Glutamatergic neuron (in vitro differentiated cells): Measurements from ENCODE around the gene DACT1. TPM values are rescaled to one million over a fixed set of nuclear protein-coding genes. Genes with fewer than 3 reads are reported as not detected.

Source experiments
- DNase-seq: peaks from one replicate; pipeline ENCODE4 v3.0.0; 2022
- H3K27ac Mint-ChIP-seq: one replicate; pipeline ENCODE4 v1.8.0; 2020; ENCODE audit warnings: mild to moderate bottlenecking, mixed read lengths, inconsistent platforms; ENCODE audit not compliant: unreplicated experiment
- H3K27me3 Mint-ChIP-seq: one replicate; pipeline ENCODE4 v1.8.0; 2020; ENCODE audit warnings: mild to moderate bottlenecking, moderate library complexity, mixed read lengths, inconsistent platforms; ENCODE audit not compliant: unreplicated experiment
- H3K36me3 Mint-ChIP-seq: one replicate; pipeline ENCODE4 v1.8.0; 2020; ENCODE audit warnings: mild to moderate bottlenecking, mixed read lengths, inconsistent platforms; ENCODE audit not compliant: unreplicated experiment
- H3K4me1 Mint-ChIP-seq: one replicate; pipeline ENCODE4 v1.8.0; 2020; ENCODE audit warnings: mild to moderate bottlenecking, low read depth, mixed read lengths, inconsistent platforms; ENCODE audit not compliant: unreplicated experiment
- H3K4me3 Mint-ChIP-seq: one replicate; pipeline ENCODE4 v1.8.0; 2020; ENCODE audit warnings: mild to moderate bottlenecking, mixed read lengths, inconsistent platforms; ENCODE audit not compliant: unreplicated experiment
- H3K9me3 Mint-ChIP-seq: one replicate; pipeline ENCODE4 v1.8.0; 2020; ENCODE audit warnings: mild to moderate bottlenecking, moderate library complexity, mixed read lengths, inconsistent platforms; ENCODE audit not compliant: unreplicated experiment
- total RNA-seq: library from RNA; stranded (reverse); fragmentation: NEBNext Ultra II Directional; extraction: Animal tissue kit (Norgen Biotek cat#: 25700); gene quantifications from one replicate; pipeline ENCODE4 v1.2.1, GENCODE V29; 2021; ENCODE audit not compliant: unreplicated experiment
- TF ChIP-seq, protein P1 (sequence below): fragments of 200-600 bp; sonication (generic); IDR thresholded peaks from one replicate; pipeline ENCODE4 v1.5.0; 2021; ENCODE audit not compliant: partially characterized antibody, unreplicated experiment

DACT1 gene
- total RNA-seq, 1 donor from 2014 or later: 39.9 TPM

DNA sequence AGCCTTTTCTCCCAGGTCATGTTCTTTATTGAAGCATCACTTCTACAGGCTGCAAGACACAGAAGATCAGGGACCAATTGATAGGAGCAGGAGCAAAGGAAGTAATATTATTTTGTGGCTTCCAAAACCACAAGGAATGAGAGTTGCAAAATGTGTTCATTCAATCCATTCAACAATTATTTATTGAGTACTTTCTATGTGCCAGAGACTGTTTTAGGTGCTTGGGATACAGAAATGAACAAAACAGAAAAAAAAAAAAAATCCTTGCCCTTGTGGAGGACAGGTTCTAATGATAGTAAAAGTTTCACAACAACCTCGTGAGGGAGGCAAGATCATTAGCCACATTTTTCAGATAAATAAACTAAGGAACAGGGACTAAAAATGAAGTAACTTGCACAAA is 20.1 kb upstream of the DACT1 start:
- DNase-seq: no peak
- Mint-ChIP-seq H3K27ac (no peak overlapping the region), H3K4me1 (peaks cover 2% of the 10 kb centered on the region), H3K4me3 (no peak overlapping the region), H3K27me3 (peaks cover 4% of the 10 kb centered on the region), H3K36me3 (no peaks in the 10 kb centered on the region), H3K9me3 (no peaks in the 10 kb centered on the region)
- TF ChIP-seq, protein P1, sequence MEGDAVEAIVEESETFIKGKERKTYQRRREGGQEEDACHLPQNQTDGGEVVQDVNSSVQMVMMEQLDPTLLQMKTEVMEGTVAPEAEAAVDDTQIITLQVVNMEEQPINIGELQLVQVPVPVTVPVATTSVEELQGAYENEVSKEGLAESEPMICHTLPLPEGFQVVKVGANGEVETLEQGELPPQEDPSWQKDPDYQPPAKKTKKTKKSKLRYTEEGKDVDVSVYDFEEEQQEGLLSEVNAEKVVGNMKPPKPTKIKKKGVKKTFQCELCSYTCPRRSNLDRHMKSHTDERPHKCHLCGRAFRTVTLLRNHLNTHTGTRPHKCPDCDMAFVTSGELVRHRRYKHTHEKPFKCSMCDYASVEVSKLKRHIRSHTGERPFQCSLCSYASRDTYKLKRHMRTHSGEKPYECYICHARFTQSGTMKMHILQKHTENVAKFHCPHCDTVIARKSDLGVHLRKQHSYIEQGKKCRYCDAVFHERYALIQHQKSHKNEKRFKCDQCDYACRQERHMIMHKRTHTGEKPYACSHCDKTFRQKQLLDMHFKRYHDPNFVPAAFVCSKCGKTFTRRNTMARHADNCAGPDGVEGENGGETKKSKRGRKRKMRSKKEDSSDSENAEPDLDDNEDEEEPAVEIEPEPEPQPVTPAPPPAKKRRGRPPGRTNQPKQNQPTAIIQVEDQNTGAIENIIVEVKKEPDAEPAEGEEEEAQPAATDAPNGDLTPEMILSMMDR: no peak

DNA sequence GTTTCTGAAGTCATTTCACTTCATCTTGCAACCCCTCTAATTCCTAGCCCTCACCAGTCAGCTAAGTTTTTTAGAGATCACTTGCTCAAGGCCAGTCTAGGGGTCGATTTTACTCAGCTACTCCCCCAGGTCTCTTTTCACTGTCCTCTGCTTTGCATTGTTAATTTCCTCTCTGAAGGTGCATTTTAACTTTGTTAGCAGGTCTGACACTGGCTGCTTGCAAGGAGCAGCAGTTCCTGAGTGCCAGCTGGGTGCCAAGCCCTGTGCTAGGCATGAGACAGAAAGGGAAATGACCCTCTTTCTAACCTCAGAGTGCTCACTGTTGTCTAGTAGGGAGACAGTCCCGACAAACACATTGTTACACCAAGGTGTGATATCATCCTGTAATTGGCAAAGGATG is 17.8 kb upstream of the DACT1 start:
- TF ChIP-seq, protein P1: no peak
- Mint-ChIP-seq H3K27ac (no peak overlapping the region), H3K4me3 (no peak overlapping the region), H3K9me3 (no peaks in the 10 kb centered on the region), H3K27me3 (peaks cover 4% of the 10 kb centered on the region), H3K4me1 (peaks cover 2% of the 10 kb centered on the region), H3K36me3 (no peaks in the 10 kb centered on the region)
- DNase-seq: no peak

DNA sequence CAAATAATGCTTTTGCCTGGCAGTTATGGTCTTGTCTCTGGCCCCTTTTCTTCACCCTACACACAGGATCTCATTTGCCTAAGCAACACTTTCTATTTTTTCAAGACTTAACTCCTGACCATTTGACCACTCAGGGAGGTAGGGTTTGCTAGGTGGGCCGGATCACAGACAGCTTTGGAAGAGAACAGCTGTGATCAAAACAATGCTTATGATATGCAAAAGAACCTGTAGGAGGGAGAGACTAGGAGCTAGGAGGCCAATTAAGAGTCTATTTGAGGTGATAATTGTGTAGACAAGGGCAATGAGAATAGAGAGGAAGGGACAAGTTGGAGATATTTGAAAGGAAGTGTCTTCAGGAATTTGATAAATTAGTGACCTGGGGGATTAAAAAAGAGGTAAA is 12.3 kb upstream of the DACT1 start:
- Mint-ChIP-seq H3K9me3 (peaks cover 1% of the 10 kb centered on the region), H3K27ac (no peak overlapping the region), H3K27me3 (no peaks in the 10 kb centered on the region), H3K36me3 (no peaks in the 10 kb centered on the region), H3K4me3 (no peak overlapping the region), H3K4me1 (no peaks in the 10 kb centered on the region)
- no peak for DNase-seq
- TF ChIP-seq, protein P1: no peak

DNA sequence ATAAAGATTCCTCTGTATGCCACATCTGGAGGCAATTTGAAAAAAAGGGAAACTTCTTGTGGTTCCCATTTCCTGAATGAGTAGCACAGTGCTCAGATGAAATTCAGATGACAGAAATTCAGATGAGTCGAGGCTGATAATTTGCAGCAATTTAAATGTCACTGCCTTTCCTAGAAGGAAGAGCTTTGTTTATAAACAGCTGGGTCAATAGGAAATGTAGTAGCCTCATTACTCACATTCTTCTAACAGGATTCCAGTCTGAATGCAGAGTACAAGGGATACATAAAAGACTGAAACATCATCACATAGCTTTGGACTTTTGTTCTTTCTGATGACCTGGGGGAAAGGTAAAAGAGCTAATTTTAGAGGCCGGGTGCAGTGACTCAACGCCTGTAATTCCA is 11.3 kb upstream of the DACT1 start:
- Mint-ChIP-seq H3K27me3 (no peaks in the 10 kb centered on the region), H3K27ac (no peak overlapping the region), H3K4me3 (no peak overlapping the region), H3K36me3 (no peaks in the 10 kb centered on the region), H3K9me3 (peaks cover 1% of the 10 kb centered on the region), H3K4me1 (peaks cover 1% of the 10 kb centered on the region)
- DNase-seq: no peak
- TF ChIP-seq, protein P1: no peak

DNA sequence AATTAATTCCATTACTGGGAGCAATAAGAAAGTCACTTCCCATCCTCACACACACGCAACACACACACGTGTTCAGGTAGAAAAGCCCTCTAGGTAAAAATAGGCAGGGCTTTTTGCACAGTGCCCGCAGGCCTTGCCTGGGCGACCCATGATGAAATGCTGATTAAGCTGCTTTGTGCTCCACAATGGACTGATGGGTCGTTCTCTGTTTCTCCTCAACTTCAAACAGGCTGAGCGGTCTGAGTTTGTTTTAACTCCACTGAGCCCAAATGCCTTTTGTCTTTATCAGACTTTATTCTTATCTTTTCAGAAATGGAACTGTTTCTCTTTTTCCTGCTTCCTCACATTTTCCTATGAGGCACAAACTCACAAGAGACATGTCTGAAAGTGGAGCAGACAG is 9.4 kb upstream of the DACT1 start:
- Mint-ChIP-seq H3K27me3 (no peaks in the 10 kb centered on the region), H3K27ac (no peak overlapping the region), H3K4me3 (no peak overlapping the region), H3K9me3 (peaks cover 1% of the 10 kb centered on the region), H3K36me3 (no peaks in the 10 kb centered on the region), H3K4me1 (peaks cover 5% of the 10 kb centered on the region)
- TF ChIP-seq, protein P1: no peak
- DNase-seq: no peak
